ENCODE measurements around the gene DHRS13.

- TF ChIP-seq CTCF (IDR thresholded peaks at IDR 0.05) (no peak), POLR2A (IDR thresholded peaks at IDR 0.05) (no peak)
These were observed 3.4 kb upstream of the DHRS13 start for GRCh38 chr17:28906276-28906675.

Data from ovary (tissue), 3 donors.